GM12892 (cell line): Measurements from ENCODE around the gene KYAT1. TPM values are rescaled to one million over a fixed set of nuclear protein-coding genes. Genes with fewer than 3 reads are reported as not detected.
A peak's percentile ranks its signal among the peaks of the same experiment; 100 is the strongest.

ENCODE experiments used
- DNase-seq: peaks from one replicate; pipeline ENCODE4 v3.0.0; 2011; ENCODE audit not compliant: insufficient read length
- FAIRE-seq: peaks from 2 replicates; lab custom pipeline; 2011; peaks lifted over from hg19 to GRCh38; lab: Jason Lieb, UNC
- POLR2A ChIP-seq: IDR thresholded peaks from 2 replicates; pipeline ENCODE4 v1.6.1; 2011; ENCODE audit warnings: low read depth, low read length, control low read depth
- POLR2AphosphoS5 ChIP-seq: IDR thresholded peaks from 2 replicates; pipeline ENCODE4 v1.6.1; 2011; ENCODE audit warnings: low read depth, low read length, control low read depth
- TAF1 ChIP-seq: IDR thresholded peaks from 2 replicates; pipeline ENCODE4 v1.6.1; 2011; ENCODE audit warnings: low read depth, mild to moderate bottlenecking, control low read depth, low read length, borderline replicate concordance
- polyA plus RNA-seq: library from polyadenylated mRNA; unstranded; fragments of >200 nt; gene quantifications from one replicate; pipeline ENCODE4 v1.2.1, GENCODE V29; 2012; ENCODE audit warnings: missing spikeins, inconsistent platforms; ENCODE audit not compliant: missing spikeins

KYAT1 gene
- 9.7 TPM for polyA plus RNA-seq

DNA sequence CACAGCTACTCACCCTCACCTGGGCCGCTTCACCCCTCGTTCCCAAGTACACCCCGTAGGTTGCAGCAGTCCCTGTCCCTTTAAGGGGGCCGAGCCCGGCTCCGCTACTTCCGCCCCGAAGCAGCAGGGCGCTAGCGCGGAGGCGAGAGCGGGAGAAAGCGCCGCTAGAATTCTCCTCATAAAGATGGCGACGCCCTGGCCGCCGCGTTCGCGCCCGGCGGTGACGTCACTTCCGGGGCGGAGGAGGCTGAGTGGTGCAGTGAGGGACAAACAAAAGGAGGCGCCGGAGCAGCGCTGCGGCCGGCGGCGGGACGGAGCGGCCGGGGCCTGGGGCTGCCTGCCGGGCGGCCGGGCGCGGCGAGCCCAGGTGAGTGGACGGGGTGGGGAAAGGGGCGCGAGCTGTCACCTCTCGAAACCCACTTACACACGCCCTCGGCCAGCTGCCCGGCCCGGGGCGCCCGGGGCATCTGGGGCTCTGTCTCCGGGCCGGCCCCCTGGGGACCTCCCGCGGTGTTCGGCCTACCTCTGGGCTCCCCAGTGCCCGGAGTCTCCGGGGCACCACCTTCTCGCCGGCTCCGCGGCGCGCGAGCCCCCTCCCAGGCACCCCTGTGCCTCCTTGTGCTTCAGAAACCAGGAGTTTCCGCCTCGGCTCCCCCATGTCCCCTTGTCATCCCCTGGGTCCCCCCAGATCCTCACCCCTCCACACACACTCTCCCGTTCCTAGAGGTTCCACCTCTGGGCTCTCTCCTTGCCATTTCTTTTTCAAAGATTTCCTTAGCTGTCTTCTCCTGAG, at the start of gene KYAT1, which contains the start of gene LRRC8A:
Gene KYAT1 (minus strand): TSS at position 67 of the 793 bp plus-strand sequence. CDS start 36,545 bp downstream, outside the sequence.
Gene LRRC8A (plus strand): TSS at position 250 of the 793 bp plus-strand sequence. CDS start 25,032 bp downstream, outside the sequence.
- TF ChIP-seq POLR2A (peak; percentile 90; the same call in 1 of the 2 replicates), POLR2AphosphoS5 (peak; percentile 54; the same call in 1 of the 2 replicates), TAF1 (peak; percentile 48; the same call in 1 of the 2 replicates)
- FAIRE-seq (peak; percentile 95), DNase-seq (peak; percentile 96)

DNA sequence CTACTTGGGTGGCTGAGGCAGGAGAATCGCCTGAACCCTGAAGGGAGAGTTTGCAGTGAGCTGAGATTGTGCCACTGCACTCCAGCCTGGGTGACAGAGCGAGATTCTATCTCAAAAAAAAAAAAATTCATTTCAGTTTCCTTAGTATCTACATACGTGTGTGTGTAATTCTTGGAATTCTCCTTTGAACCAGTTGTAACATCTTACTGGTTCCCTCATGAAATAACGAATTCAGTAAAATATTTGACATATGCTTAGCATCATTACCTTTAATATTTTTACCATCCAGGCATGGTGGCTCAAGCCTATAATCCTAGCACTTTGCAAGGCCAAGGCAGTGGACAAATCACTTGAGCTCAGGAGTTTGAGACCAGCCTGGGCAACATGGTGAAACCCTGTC, 47.8 kb upstream of the KYAT1 start:
- TF ChIP-seq POLR2AphosphoS5 (no peak), POLR2A (no peak), TAF1 (no peak)
- FAIRE-seq: no peak

DNA sequence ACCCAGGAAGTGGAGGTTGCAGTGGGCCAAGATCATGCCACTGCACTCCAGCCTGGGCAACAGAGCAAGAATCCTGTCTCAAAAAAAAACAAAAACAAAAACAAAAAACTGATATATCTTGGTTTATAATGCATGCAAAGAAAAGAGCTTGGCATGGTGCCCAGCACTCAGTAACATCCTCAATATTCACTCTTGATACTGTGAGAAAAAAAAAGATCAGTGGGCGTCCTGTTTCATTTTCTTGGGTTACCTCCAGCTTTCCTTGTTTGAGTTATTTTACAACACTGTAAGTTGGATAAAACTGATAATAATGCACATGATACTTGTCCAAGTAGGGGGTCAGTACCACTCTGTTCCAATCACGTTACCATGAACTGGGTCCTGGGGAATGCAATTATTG, 46.9 kb upstream of the KYAT1 start:
- no peak for TF ChIP-seq POLR2AphosphoS5
- DNase-seq: no peak
- no peak for FAIRE-seq

More for the DNA sequence above, 47.8 kb upstream of the KYAT1 start:
- no peak for DNase-seq

DNA sequence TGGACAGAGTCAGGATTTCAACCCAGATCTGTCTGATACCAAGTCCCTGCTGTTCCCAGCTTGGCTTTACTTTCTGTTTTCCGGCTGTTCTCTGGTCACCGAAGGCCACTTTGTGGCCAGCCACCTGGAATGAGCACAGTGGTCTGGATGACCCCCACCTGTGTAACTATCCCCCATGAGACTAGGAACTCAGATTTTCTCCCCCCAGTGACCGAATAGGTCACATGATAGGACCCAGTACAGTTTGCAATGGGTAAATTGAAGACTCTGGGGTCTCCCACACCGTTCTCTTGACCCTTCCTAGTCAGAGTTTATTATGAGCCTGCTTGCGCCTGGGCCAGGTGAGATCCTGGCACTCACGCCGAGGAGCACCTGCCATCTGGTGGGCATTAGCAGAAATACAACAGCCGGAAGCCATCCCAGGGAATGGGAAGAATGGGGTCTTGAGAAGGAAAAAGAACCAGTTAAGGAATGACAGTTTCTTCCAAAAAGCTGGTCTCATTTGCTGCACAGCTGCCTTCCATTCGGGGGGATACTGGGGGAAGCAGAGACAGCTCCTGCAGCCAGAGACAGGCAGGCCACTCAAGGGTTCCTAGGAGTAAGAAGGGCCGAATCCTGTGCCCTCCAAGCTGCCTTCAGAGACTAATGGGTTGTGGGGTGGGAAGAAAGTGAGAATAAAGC, 46.1 kb upstream of the KYAT1 start:
- FAIRE-seq (peak; percentile 40), DNase-seq (peak; percentile 63)
- TF ChIP-seq TAF1 (no peak), POLR2A (no peak), POLR2AphosphoS5 (no peak)

DNA sequence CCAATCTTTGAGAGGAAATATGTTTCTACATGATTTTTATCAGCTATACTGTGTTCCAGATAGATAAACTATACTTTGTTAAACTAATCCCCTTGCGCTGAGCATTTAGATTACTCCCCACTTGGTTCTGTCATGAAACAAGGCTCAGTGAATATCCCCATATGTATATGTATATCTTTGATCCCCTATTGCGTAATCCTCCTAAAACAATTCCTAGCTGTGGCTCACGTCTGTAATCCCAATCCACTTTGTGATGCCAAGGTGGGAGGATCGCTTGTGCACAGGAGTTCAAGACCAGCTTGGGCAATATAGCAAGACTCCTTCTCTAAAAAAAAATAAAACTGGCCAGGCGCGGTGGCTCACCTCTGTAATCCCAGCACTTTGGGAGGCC, 41.7 kb upstream of the KYAT1 start:
- DNase-seq (no peak), FAIRE-seq (no peak)

DNA sequence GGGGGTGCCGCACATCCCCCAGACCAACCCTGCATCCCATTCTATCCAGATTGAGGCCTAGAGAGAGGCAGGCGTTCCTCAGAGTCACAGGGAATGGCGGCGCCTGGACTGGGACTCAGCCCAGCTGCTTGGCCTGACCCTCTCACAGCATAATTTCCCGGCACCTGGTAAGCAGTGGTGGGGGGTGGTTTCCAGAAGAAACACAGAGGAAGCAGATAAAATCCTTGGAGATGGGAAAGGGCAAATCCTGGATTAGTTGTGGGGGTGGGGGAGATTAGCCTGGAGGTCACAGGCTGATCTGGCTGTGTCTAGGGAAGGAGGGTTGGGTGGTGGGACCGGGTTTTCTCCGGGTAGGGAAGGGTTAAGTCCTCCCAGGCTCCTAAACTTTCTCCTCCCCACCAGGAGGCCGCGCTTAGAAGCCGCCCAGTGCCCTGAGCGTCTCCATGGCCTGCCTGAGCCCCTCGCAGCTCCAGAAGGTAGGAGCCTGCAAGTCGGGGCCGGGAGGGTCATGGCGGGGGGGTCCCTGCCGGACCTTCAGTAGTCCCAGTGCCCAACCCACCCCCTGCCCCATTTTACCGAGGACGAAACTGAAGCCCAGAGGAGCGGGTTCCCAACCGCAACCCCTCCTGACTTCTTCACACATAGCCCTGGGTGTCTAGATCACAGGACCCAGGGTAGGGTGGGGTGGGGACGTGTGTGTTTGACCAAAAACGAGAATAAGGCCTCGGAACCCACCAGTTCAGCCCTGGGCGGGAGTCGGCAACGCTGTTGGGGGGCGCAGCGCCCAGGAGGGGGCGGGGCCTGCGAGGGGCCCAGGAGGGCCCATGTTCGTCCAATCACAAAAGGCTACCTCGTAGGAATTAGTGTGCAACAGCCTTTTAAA, 40.4 kb upstream of the KYAT1 start:
- TF ChIP-seq POLR2AphosphoS5 (no peak), POLR2A (no peak), TAF1 (no peak)
- FAIRE-seq (no peak), DNase-seq (no peak)

More for the DNA sequence above, 41.7 kb upstream of the KYAT1 start:
- no peak for TF ChIP-seq POLR2A
- TF ChIP-seq TAF1: no peak
- TF ChIP-seq POLR2AphosphoS5: no peak

DNA sequence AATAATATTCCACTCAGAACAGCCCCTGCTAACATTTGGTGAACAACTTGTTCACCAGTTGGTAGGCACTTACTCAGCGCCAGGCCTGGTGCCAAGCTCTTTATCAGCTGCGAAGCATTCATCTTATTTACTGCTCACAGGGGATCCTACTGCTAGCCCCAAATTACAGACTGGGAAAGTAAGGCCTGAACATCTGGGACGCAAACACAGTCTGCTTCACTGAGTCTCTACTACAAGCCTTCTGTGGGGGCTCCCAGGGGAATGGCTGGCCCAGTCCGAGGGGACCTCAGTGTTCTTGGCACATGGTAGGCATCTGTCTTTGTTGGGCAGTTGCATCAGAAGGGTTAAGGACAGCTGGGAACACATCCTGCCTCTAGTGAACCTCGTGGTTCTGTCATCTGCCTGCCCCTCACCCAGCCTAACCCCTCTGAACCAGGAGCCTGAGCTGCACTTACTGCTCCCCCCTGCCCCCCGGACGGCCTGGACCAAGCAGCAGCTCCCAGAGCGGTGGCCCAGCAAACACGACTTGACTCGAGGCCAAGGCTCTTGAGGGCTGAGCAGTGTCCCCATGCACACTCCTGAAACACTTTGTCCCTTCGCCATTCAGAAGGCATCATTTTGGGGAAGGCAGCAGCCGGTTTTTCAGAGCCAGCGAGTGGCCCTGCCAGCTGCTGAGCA, 38.8 kb upstream of the KYAT1 start, which contains the start of gene PHYHD1:
Gene PHYHD1 (plus strand): TSS at position 602 of the 678 bp plus-strand sequence. CDS start 1,342 bp downstream, outside the sequence.
- no peak for FAIRE-seq
- TF ChIP-seq POLR2AphosphoS5 (no peak), POLR2A (no peak), TAF1 (no peak)
- DNase-seq: no peak

DNA sequence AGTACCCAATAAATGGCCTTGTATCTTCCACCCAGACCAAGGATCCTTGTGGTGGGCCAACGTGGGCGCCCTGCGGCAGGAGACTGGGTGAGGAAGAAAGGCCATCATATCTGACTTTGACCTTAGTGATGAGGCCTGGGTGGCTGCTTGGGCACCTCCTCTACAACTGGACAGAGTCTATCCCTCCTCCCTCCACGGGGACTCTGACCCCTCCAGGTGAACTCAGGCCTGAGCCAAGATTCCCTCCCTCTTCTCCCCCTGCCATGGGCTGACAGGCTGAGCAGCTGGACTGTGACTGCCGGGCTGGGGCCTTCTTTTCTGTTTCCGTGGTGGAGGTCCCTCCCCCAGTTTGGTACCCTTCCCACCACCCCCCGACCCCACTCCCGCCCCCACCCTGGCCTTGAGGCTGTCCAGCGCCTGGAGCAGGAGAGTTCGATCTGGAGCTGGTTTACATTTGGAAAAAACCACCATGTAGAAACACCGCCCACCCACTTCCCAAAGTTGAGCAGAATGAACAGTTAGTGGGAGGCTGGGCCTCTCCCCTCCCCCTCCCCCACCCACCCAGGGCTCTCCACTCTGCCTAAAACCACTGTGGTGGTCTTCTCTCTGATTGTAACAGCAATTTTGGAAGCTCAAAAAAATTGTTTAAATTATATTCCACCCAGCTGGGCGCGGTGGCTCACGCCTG, 37.8 kb upstream of the KYAT1 start:
- FAIRE-seq (no peak), DNase-seq (no peak)
- TF ChIP-seq POLR2AphosphoS5: no peak
- TF ChIP-seq POLR2A: no peak
- TF ChIP-seq TAF1: no peak

DNA sequence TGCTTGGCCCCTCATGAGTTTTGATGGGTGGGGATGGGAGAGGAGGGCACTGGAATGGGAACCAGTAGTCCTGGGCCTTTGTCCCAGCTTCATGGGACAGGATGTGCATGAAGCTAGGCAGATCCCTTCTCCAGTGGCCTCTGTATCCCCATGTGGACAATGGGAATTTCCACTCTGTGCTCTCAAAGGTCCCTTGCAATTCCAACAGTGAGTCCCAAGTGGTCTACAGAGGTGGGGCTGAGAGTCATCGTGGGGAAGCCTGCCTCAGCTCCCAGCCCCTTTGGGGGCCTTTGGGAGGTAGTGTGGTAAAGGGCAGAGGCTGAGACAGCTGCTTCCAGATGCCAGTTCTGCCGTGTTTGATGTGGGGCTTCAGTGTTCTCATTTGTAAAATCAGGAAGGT, 37.2 kb upstream of the KYAT1 start:
- DNase-seq (no peak), FAIRE-seq (no peak)
- TF ChIP-seq POLR2A: no peak
- no peak for TF ChIP-seq TAF1
- TF ChIP-seq POLR2AphosphoS5: no peak
